Measurements from ENCODE around the gene TUBA8.
"Not testable (repeated sequence)": the region's sequence is repeated elsewhere in the genome, so short reads cannot be mapped to it uniquely, and the experiment has no call there.

The TUBA8 gene

GRCh38 chr22:18070556-18071306 lies 39.9 kb upstream of the TUBA8 start:
- Mint-ChIP-seq H3K4me3 (no peak overlapping the region), H3K27ac (no peak overlapping the region), H3K4me1 (ENCODE audit: low read depth in 2 of 2) (no peaks in the 10 kb centered on the region), H3K27me3 (peaks cover 33 to 37% of the 10 kb centered on the region in 2 donors), H3K9me3 (no peaks in the 10 kb centered on the region), H3K36me3 (ENCODE audit: insufficient read depth) (peaks cover 6% of the 10 kb centered on the region)
- ATAC-seq (replicated peaks) (no peak), DNase-seq (no peak)

GRCh38 chr22:18071307-18071967 lies 39.2 kb upstream of the TUBA8 start:
- Mint-ChIP-seq H3K27me3 (peaks cover 27 to 30% of the 10 kb centered on the region in 2 donors), H3K27ac (peak overlapping the region; percentile 32 to 57)
- ATAC-seq (replicated peaks); H3K4me1 Mint-ChIP-seq (ENCODE audit: low read depth in 2 of 2); H3K9me3 Mint-ChIP-seq; H3K4me3 Mint-ChIP-seq; H3K36me3 Mint-ChIP-seq (ENCODE audit: insufficient read depth); DNase-seq: not testable (repeated sequence)

DNA sequence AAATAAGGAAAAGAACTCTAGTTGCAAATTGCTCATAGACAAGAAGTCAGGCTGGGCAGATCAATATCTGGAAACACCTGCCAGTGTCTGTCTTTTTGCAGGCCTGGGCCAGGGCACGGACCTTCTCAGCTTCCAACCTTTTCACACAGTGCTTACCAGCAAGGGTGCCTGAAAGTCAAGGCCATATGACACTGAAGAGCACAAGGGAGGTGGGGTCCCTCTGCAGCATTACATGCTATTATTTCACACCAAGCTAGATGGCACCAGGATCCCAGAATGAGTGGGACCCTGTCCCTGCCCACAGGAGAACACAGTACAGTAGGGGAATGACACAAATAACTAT lies 38.7 kb upstream of the TUBA8 start:
- Mint-ChIP-seq H3K27ac (peak overlapping the region; percentile 32 to 57), H3K4me3 (no peak overlapping the region), H3K27me3 (peaks cover 24 to 25% of the 10 kb centered on the region in 2 donors), H3K9me3 (no peaks in the 10 kb centered on the region), H3K36me3 (ENCODE audit: insufficient read depth) (peaks cover 6% of the 10 kb centered on the region), H3K4me1 (ENCODE audit: low read depth in 2 of 2) (peaks cover 4 to 8% of the 10 kb centered on the region in 2 donors)
- ATAC-seq (replicated peaks) (no peak), DNase-seq (no peak)

GRCh38 chr22:18073467-18073866 lies 37.1 kb upstream of the TUBA8 start:
- Mint-ChIP-seq H3K36me3 (ENCODE audit: insufficient read depth) (peaks cover 13% of the 10 kb centered on the region), H3K27ac (no peak overlapping the region), H3K27me3 (peaks cover 8 to 10% of the 10 kb centered on the region in 2 donors), H3K4me1 (ENCODE audit: low read depth in 2 of 2) (peaks cover 11 to 13% of the 10 kb centered on the region in 2 donors), H3K4me3 (no peak overlapping the region), H3K9me3 (no peaks in the 10 kb centered on the region)
- no peak for DNase-seq
- no peak for ATAC-seq (replicated peaks)

GRCh38 chr22:18073927-18074326 lies 36.7 kb upstream of the TUBA8 start:
- H3K27me3 Mint-ChIP-seq; H3K4me3 Mint-ChIP-seq; H3K9me3 Mint-ChIP-seq; ATAC-seq (replicated peaks); H3K27ac Mint-ChIP-seq; DNase-seq: not testable (repeated sequence)
- H3K36me3 Mint-ChIP-seq (ENCODE audit: insufficient read depth): peaks cover 14% of the 10 kb centered on the region
- peaks cover 14 to 17% of the 10 kb centered on the region in 2 donors for H3K4me1 Mint-ChIP-seq (ENCODE audit: low read depth in 2 of 2)

DNA sequence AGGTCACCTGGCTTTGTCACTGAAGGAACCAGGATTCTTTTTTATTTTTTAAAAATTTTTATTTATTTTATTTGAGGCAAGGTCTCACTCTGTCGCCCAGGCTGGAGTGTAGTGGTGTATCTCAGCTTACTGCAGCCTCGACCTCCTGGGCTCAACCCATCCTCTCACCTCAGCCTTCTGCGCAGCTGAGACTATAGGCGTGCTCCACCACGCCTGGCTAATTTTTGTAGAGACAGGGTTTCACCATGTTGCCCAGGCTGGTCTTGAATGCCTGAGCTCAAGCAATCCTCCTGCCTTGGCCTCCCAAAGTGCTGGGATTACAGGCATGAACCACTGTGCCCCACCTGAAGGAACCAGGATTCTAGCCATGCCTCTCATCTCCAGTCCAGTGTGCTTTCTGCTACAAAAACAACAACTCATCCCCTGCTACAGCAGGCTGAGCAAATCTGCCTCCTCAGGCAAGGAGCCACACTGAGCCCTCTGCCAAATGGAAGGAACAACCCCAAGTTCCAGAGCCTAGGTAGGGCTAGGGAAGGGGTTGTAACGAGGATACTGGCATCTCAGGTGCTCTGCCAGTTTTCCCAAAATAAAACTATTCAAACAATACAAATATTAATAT lies 35.4 kb upstream of the TUBA8 start:
- Mint-ChIP-seq H3K9me3 (no peaks in the 10 kb centered on the region), H3K36me3 (ENCODE audit: insufficient read depth) (peaks cover 27% of the 10 kb centered on the region), H3K4me1 (ENCODE audit: low read depth in 2 of 2) (peaks cover 18 to 26% of the 10 kb centered on the region in 2 donors), H3K27me3 (no peaks in the 10 kb centered on the region), H3K4me3 (no peak overlapping the region), H3K27ac (no peak overlapping the region)
- DNase-seq: no peak
- no peak for ATAC-seq (replicated peaks)

- peaks cover 18 to 31% of the 10 kb centered on the region in 2 donors for H3K4me1 Mint-ChIP-seq (ENCODE audit: low read depth in 2 of 2)
- no peak overlapping the region for H3K27ac Mint-ChIP-seq
Measured at GRCh38 chr22:18075720-18076497, 34.7 kb upstream of the TUBA8 start.

DNA sequence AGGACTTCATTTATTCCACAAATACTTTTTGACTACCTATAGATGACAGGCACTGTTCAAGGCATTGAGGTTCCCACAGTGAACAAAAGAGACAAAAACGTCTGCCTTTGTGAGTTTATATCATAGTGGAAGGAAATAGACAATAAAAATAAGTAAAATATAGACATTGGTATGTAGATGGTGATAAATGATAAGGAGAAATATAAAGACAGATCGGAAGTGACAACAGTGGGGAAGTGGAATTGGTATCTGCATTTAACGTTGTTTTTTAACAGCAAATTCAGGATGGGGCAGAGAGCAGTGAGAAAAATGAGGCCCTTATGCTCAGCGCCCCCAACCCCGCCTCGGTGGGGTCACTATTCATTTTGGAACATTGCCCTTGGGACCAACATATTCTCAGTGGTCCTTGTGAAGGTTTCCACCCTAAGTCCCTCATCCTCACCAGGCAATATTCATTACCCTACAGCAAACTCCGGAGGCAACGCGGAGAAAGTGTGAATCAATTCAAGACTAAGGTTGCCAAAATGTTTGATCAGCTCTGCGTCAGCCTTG lies 33.4 kb upstream of the TUBA8 start:
- Mint-ChIP-seq H3K4me1 (ENCODE audit: low read depth in 2 of 2) (peaks cover 26 to 41% of the 10 kb centered on the region in 2 donors), H3K27ac (peak overlapping the region; percentile 93 to 97), H3K4me3 (peak overlapping the region; percentile 82 to 97), H3K27me3 (no peaks in the 10 kb centered on the region), H3K9me3 (no peaks in the 10 kb centered on the region), H3K36me3 (ENCODE audit: insufficient read depth) (peaks cover 42% of the 10 kb centered on the region)
- DNase-seq (no peak), ATAC-seq (replicated peaks) (no peak)

More at GRCh38 chr22:18075720-18076497, 34.7 kb upstream of the TUBA8 start:
- DNase-seq (peak; percentile 51 to 55 (median 53)), ATAC-seq (replicated peaks) (no peak)
- Mint-ChIP-seq H3K36me3 (ENCODE audit: insufficient read depth) (peaks cover 34% of the 10 kb centered on the region), H3K27me3 (no peaks in the 10 kb centered on the region), H3K4me3 (peak overlapping the region in 1 of 2 donors; percentile 41), H3K9me3 (no peaks in the 10 kb centered on the region)

DNA sequence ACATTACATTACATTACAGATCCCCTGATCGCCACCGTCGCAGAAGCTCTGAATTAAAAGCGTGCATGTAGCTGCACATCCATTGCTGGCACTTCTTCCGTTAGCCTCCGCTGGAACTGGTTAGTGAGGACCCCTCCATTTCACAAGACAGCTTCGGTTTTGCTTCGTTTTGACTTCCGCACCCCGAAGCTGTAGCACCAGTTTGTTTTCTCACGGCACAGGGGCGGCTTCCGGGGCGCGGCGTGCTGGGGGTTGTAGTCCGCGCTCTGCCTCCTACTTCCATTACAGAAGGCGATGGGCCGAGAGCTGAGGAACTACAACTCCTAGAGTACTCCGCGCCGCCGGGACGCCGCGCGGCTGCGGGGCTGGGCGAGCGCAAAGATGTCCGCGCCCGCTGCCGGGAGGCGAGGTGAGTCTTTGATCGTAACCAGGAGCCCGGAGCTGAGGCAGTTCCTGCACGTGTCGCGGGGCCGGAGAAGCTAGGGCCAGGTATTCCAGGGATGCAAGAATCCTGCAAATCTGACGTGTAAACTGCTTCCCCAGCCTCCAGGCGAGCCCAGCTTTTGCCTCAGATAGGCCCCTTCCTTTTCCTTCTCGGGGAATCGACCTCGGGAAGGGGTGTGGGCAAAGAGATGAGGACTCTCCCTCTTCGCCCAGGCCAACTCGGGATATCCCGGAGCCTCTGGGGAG lies 32.8 kb upstream of the TUBA8 start, which contains the start of gene PEX26:
PEX26 (plus strand) TSS at position 352 of the 690 bp plus-strand sequence. CDS start 387 bp downstream, outside the sequence.
- DNase-seq (peak; percentile 92), ATAC-seq (replicated peaks) (peak; percentile 98)
- Mint-ChIP-seq H3K27me3 (no peaks in the 10 kb centered on the region), H3K36me3 (ENCODE audit: insufficient read depth) (peaks cover 48% of the 10 kb centered on the region), H3K4me3 (peak within 1 kb of the TSS; percentile 82 to 97), H3K4me1 (ENCODE audit: low read depth in 2 of 2) (peaks cover 31 to 47% of the 10 kb centered on the region in 2 donors), H3K27ac (peak within 1 kb of the TSS; percentile 93 to 97), H3K9me3 (no peaks in the 10 kb centered on the region)

- ATAC-seq (replicated peaks) (peak; percentile 13), DNase-seq (peak in 2 of 3 experiments; percentile 10 to 18)
- Mint-ChIP-seq H3K4me1 (ENCODE audit: low read depth in 2 of 2) (peaks cover 31 to 51% of the 10 kb centered on the region in 2 donors), H3K27me3 (no peaks in the 10 kb centered on the region), H3K9me3 (no peaks in the 10 kb centered on the region), H3K36me3 (ENCODE audit: insufficient read depth) (peaks cover 55% of the 10 kb centered on the region), H3K4me3 (peak overlapping the region; percentile 82 to 97), H3K27ac (peak overlapping the region; percentile 93 to 97)
Measured at GRCh38 chr22:18078329-18079041, 32.1 kb upstream of the TUBA8 start.

- Mint-ChIP-seq H3K27ac (peak overlapping the region in 1 of 2 donors; percentile 97), H3K4me1 (ENCODE audit: low read depth in 2 of 2) (peaks cover 31 to 51% of the 10 kb centered on the region in 2 donors), H3K27me3 (no peaks in the 10 kb centered on the region), H3K4me3 (peak overlapping the region in 1 of 2 donors; percentile 82), H3K9me3 (no peaks in the 10 kb centered on the region), H3K36me3 (ENCODE audit: insufficient read depth) (peaks cover 66% of the 10 kb centered on the region)
- DNase-seq (no peak), ATAC-seq (replicated peaks) (no peak)
Measured at GRCh38 chr22:18079706-18080233, 30.8 kb upstream of the TUBA8 start.

DNA sequence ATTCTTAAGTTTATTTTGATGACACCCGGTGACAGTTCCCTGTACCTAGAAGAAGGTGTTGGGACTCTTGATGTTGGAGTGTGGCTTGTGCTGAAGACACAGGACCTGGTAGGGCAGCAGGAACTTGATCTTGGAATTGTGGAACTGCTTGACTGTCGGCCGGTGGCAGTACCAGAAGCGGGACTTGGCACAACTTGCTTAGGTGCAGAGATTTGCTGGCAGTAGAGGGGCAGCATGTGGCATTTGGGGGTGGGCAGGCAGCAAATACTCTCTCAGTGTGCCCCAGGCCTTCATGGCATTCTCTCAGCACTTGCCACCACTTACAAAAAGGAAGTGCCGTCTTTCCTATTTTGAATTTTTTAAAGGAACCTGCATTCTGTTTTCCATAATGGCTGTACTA lies 29.2 kb upstream of the TUBA8 start:
- H3K36me3 Mint-ChIP-seq (ENCODE audit: insufficient read depth): peaks cover 79% of the 10 kb centered on the region
- H3K27ac Mint-ChIP-seq: peak overlapping the region in 1 of 2 donors; percentile 62
- peaks cover 35 to 50% of the 10 kb centered on the region in 2 donors for H3K4me1 Mint-ChIP-seq (ENCODE audit: low read depth in 2 of 2)

More for the DNA sequence above, 29.2 kb upstream of the TUBA8 start:
- Mint-ChIP-seq H3K4me3 (no peak overlapping the region), H3K9me3 (no peaks in the 10 kb centered on the region), H3K27me3 (no peaks in the 10 kb centered on the region)
- no peak for ATAC-seq (replicated peaks)
- DNase-seq: no peak
